Measurements from ENCODE around the gene MRNIP.

MRNIP gene

GRCh38 chr5:179900206-179900605, 41.6 kb upstream of the MRNIP start:
- H3K36me3 ChIP-seq (ENCODE audit: control insufficient read depth, insufficient read depth, low read length), result peaks cover 27% of the 10 kb centered on the region
- no peak overlapping the region for H3K4me3 ChIP-seq (replicated peaks; ENCODE audit: low read depth, low read length)
- no peak for DNase-seq (ENCODE audit: extremely low read depth, insufficient read length)
- TF ChIP-seq CTCF (IDR thresholded peaks at IDR 0.05; ENCODE audit: insufficient read depth, low read length, poor library complexity, severe bottlenecking), result no peak
- H3K27me3 ChIP-seq (replicated peaks; ENCODE audit: control insufficient read depth, insufficient read depth, low read length), result no peaks in the 10 kb centered on the region

- H3K27me3 ChIP-seq (replicated peaks; ENCODE audit: control insufficient read depth, insufficient read depth, low read length), result no peaks in the 10 kb centered on the region
- no peak for DNase-seq (ENCODE audit: extremely low read depth, insufficient read length)
- peaks cover 42% of the 10 kb centered on the region for H3K36me3 ChIP-seq (ENCODE audit: control insufficient read depth, insufficient read depth, low read length)
- no peak for TF ChIP-seq CTCF (IDR thresholded peaks at IDR 0.05; ENCODE audit: insufficient read depth, low read length, poor library complexity, severe bottlenecking)
- H3K4me3 ChIP-seq (replicated peaks; ENCODE audit: low read depth, low read length), result no peak overlapping the region
Measured at GRCh38 chr5:179895861-179896260, 37.2 kb upstream of the MRNIP start.

- no peak for DNase-seq (ENCODE audit: extremely low read depth, insufficient read length)
- peaks cover 54% of the 10 kb centered on the region for H3K36me3 ChIP-seq (ENCODE audit: control insufficient read depth, insufficient read depth, low read length)
- no peak overlapping the region for H3K4me3 ChIP-seq (replicated peaks; ENCODE audit: low read depth, low read length)
- TF ChIP-seq CTCF (IDR thresholded peaks at IDR 0.05; ENCODE audit: insufficient read depth, low read length, poor library complexity, severe bottlenecking), result no peak
- no peaks in the 10 kb centered on the region for H3K27me3 ChIP-seq (replicated peaks; ENCODE audit: control insufficient read depth, insufficient read depth, low read length)
Measured at GRCh38 chr5:179893958-179894895, 35.6 kb upstream of the MRNIP start.

- Histone ChIP-seq H3K36me3 (ENCODE audit: control insufficient read depth, insufficient read depth, low read length) (peaks cover 57% of the 10 kb centered on the region), H3K4me3 (replicated peaks; ENCODE audit: low read depth, low read length) (no peak overlapping the region), H3K27me3 (replicated peaks; ENCODE audit: control insufficient read depth, insufficient read depth, low read length) (no peaks in the 10 kb centered on the region)
- no peak for TF ChIP-seq CTCF (IDR thresholded peaks at IDR 0.05; ENCODE audit: insufficient read depth, low read length, poor library complexity, severe bottlenecking)
- no peak for DNase-seq (ENCODE audit: extremely low read depth, insufficient read length)
Measured at GRCh38 chr5:179893076-179893957, 34.7 kb upstream of the MRNIP start.

- DNase-seq (ENCODE audit: extremely low read depth, insufficient read length), result no peak
- no peaks in the 10 kb centered on the region for H3K27me3 ChIP-seq (replicated peaks; ENCODE audit: control insufficient read depth, insufficient read depth, low read length)
- peaks cover 61% of the 10 kb centered on the region for H3K36me3 ChIP-seq (ENCODE audit: control insufficient read depth, insufficient read depth, low read length)
- no peak for TF ChIP-seq CTCF (IDR thresholded peaks at IDR 0.05; ENCODE audit: insufficient read depth, low read length, poor library complexity, severe bottlenecking)
- H3K4me3 ChIP-seq (replicated peaks; ENCODE audit: low read depth, low read length), result no peak overlapping the region
Measured at GRCh38 chr5:179892255-179892654, 33.6 kb upstream of the MRNIP start.
